ENCODE results near the gene DNMT3B.

The DNMT3B gene

DNA sequence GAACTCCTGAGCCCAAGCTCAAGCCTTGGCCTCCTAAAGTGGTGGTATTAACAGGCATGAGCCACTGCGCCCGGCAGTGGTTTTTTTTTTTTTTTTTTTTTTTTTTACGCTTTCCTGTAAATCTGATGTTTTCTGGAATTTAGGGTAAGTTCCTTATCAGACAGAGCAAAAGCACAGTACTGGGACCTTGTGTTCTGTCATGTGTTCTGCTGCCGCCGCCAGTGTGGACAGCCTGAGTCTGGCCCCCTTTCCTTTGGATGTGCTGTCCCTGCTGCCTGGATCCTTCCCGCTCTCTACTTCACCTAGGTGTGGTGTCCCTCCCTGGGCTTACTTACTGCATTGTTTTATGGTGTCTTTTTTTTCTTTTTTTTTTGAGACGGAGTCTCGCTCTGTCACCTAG lies 11.7 kb downstream of the DNMT3B start:
- DNase-seq (ENCODE audit: low spot score in 2 of 2) = no peak
- H3K9me3 Mint-ChIP-seq = no peaks in the 10 kb centered on the region
- H3K27ac Mint-ChIP-seq = no peak overlapping the region
- no peak overlapping the region for H3K4me3 Mint-ChIP-seq
- H3K4me1 Mint-ChIP-seq = no peaks in the 10 kb centered on the region
- ATAC-seq (ENCODE audit: low read depth) = no peak
- H3K36me3 Mint-ChIP-seq = no peaks in the 10 kb centered on the region
- H3K27me3 Mint-ChIP-seq = no peaks in the 10 kb centered on the region

GRCh38 chr20:32775336-32775991 lies 13.3 kb downstream of the DNMT3B start:
- no peak for ATAC-seq (ENCODE audit: low read depth)
- DNase-seq (ENCODE audit: low spot score in 2 of 2) = no peak
- no peaks in the 10 kb centered on the region for H3K4me1 Mint-ChIP-seq
- no peaks in the 10 kb centered on the region for H3K36me3 Mint-ChIP-seq
- H3K4me3 Mint-ChIP-seq = no peak overlapping the region
- no peaks in the 10 kb centered on the region for H3K27me3 Mint-ChIP-seq
- no peaks in the 10 kb centered on the region for H3K9me3 Mint-ChIP-seq
- H3K27ac Mint-ChIP-seq = no peak overlapping the region

DNA sequence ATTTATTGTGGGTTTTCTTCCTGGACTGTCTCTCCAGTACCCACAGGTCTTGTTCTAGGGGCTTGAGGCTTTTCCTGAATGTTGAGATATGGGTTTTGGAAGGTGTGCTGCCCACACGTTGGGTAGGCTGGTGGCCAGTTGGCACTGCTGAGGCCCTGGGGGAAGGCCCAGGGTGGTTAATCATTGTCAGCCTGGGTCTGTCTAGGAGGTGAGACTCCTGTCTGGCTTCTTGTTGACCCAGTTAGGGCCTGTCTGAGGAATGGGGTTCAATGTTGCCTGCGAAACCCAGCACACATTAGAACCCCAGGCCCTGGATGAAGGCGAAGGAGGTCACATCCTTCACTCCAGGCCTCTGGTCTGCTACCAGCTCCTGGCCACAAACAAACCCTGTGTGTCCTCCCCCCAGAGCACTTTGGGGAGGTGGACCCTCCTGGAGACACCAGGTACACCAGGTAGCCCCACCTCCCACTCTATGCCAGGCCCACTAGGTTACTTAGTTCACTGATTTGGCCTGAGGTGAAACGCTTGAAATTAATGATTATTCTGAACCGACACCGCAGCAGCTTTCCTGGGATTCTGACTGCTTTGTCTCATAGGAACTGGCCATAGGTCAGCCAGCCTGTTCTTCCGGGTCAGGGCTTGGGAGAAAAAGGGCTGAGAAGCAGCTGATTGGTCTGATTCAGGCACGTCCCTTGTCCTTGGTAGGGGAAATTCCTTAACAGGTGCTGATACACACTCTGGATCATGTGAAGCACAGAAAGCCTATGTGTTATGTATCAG lies 15.2 kb downstream of the DNMT3B start:
- Mint-ChIP-seq H3K36me3 (no peaks in the 10 kb centered on the region), H3K4me3 (no peak overlapping the region), H3K27ac (no peak overlapping the region), H3K27me3 (no peaks in the 10 kb centered on the region), H3K9me3 (no peaks in the 10 kb centered on the region), H3K4me1 (peaks cover 2% of the 10 kb centered on the region)
- ATAC-seq (ENCODE audit: low read depth) (no peak), DNase-seq (ENCODE audit: low spot score in 2 of 2) (no peak)

GRCh38 chr20:32779500-32780211 lies 17.5 kb downstream of the DNMT3B start:
- H3K27ac Mint-ChIP-seq = no peak overlapping the region

GRCh38 chr20:32780278-32780677 lies 18.1 kb downstream of the DNMT3B start:
- H3K27me3 Mint-ChIP-seq = no peaks in the 10 kb centered on the region
- H3K4me1 Mint-ChIP-seq = peaks cover 2% of the 10 kb centered on the region
- no peak for ATAC-seq (ENCODE audit: low read depth)

More at GRCh38 chr20:32779500-32780211, 17.5 kb downstream of the DNMT3B start:
- ATAC-seq (ENCODE audit: low read depth) (no peak), DNase-seq (ENCODE audit: low spot score in 2 of 2) (no peak)
- no peak overlapping the region for H3K4me3 Mint-ChIP-seq
- H3K4me1 Mint-ChIP-seq = peaks cover 2% of the 10 kb centered on the region
- H3K9me3 Mint-ChIP-seq = no peaks in the 10 kb centered on the region
- no peaks in the 10 kb centered on the region for H3K36me3 Mint-ChIP-seq
- no peaks in the 10 kb centered on the region for H3K27me3 Mint-ChIP-seq

GRCh38 chr20:32780749-32781655 lies 18.8 kb downstream of the DNMT3B start:
- no peak overlapping the region for H3K27ac Mint-ChIP-seq

More at GRCh38 chr20:32780278-32780677, 18.1 kb downstream of the DNMT3B start:
- no peak for DNase-seq (ENCODE audit: low spot score in 2 of 2)
- Mint-ChIP-seq H3K4me3 (no peak overlapping the region), H3K9me3 (no peaks in the 10 kb centered on the region), H3K27ac (no peak overlapping the region), H3K36me3 (no peaks in the 10 kb centered on the region)

GRCh38 chr20:32784369-32785080 lies 22.3 kb downstream of the DNMT3B start:
- Mint-ChIP-seq H3K4me3 (no peak overlapping the region), H3K27me3 (no peaks in the 10 kb centered on the region), H3K4me1 (peaks cover 2% of the 10 kb centered on the region), H3K27ac (no peak overlapping the region), H3K9me3 (no peaks in the 10 kb centered on the region), H3K36me3 (no peaks in the 10 kb centered on the region)
- DNase-seq (ENCODE audit: low spot score in 2 of 2) = no peak
- ATAC-seq (ENCODE audit: low read depth) = no peak

More at GRCh38 chr20:32780749-32781655, 18.8 kb downstream of the DNMT3B start:
- H3K4me1 Mint-ChIP-seq = peaks cover 2% of the 10 kb centered on the region
- no peaks in the 10 kb centered on the region for H3K9me3 Mint-ChIP-seq
- no peaks in the 10 kb centered on the region for H3K36me3 Mint-ChIP-seq
- no peak overlapping the region for H3K4me3 Mint-ChIP-seq
- DNase-seq (ENCODE audit: low spot score in 2 of 2) (no peak), ATAC-seq (ENCODE audit: low read depth) (no peak)
- H3K27me3 Mint-ChIP-seq = no peaks in the 10 kb centered on the region

DNA sequence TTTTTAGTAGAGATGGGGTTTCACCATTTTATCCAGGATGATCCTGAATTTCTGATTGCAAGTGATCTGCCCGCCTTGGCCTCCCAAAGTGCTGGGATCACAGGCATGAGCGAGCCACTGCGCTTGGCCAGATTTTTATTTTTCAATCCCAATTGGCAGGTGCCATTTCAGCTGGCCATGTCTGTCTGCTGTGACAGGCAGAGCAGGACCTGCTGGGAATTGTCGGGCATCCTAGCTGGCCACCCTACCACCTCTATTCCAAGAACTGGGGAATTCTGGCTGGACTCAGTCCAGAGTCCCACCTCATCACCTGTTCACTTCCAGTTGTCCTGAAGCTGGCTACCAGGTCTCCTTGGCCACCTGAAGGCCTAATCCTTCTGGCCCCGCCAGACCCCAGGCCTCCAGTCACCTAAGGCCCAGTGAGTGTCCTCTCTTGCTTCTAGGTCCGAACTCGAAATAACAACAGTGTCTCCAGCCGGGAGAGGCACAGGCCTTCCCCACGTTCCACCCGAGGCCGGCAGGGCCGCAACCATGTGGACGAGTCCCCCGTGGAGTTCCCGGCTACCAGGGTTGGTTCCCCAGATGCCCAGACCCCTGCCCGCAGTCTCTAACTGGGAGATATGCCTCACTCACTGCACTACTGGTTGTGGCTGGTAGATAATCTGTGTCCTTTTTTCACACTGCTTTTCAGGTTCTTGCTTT lies 24.0 kb downstream of the DNMT3B start:
- Mint-ChIP-seq H3K27me3 (no peaks in the 10 kb centered on the region), H3K4me3 (no peak overlapping the region), H3K36me3 (no peaks in the 10 kb centered on the region), H3K9me3 (no peaks in the 10 kb centered on the region), H3K27ac (no peak overlapping the region), H3K4me1 (peaks cover 5% of the 10 kb centered on the region)
- DNase-seq (ENCODE audit: low spot score in 2 of 2) (no peak), ATAC-seq (ENCODE audit: low read depth) (no peak)

GRCh38 chr20:32787168-32787567 lies 25.0 kb downstream of the DNMT3B start:
- DNase-seq (ENCODE audit: low spot score in 2 of 2) (no peak), ATAC-seq (ENCODE audit: low read depth) (no peak)
- Mint-ChIP-seq H3K9me3 (no peaks in the 10 kb centered on the region), H3K4me3 (no peak overlapping the region), H3K27me3 (no peaks in the 10 kb centered on the region), H3K36me3 (no peaks in the 10 kb centered on the region), H3K27ac (no peak overlapping the region), H3K4me1 (peaks cover 6% of the 10 kb centered on the region)

DNA sequence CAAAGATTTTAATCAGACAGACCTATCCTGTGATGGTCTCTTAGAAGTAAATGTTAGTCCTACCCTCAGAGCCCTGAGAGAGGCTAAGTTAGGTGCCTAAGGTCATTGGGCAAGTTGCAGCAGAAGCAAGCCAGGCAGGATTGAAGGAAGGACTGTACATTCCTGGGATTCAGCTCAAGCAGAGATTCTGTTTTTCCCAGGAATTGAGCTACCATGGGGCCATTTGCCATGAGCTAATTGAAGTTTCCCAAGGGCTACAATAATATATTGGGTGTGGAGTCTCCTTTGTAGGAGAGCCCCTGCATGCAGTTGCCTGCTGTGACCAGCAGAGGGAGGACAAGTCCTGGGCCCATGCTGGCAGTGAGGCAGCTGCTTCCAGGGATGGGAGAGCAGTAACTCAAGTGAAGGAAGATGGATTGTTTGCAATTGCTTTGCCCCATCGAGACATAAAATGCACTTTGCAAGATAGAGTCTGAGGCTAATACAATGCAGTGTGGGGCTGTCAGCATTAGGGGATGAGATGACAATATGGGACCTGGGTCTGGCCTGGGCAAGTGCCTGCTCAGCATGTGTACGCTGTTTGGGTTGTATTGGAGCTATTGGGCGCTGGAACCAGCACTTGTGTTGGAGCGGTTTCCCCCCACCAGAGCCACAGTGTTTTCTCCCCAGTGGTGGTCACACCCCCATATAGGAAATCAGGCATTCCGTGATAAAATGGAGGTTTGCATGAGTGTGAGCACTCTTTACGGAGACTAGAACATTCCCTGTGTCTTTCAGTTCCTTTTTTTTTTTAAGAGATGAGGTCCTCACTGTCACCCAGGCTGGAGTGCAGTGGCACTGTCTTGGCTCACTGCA lies 27.9 kb downstream of the DNMT3B start:
- Mint-ChIP-seq H3K27ac (no peak overlapping the region), H3K27me3 (no peaks in the 10 kb centered on the region), H3K4me3 (no peak overlapping the region), H3K4me1 (peaks cover 11% of the 10 kb centered on the region), H3K36me3 (no peaks in the 10 kb centered on the region), H3K9me3 (no peaks in the 10 kb centered on the region)
- ATAC-seq (ENCODE audit: low read depth) (peak; percentile 77), DNase-seq (ENCODE audit: low spot score in 2 of 2) (peak; percentile 62 to 68)

- Mint-ChIP-seq H3K36me3 (no peaks in the 10 kb centered on the region), H3K27ac (no peak overlapping the region)
- no peak for ATAC-seq (ENCODE audit: low read depth)
These were observed 28.5 kb downstream of the DNMT3B start for GRCh38 chr20:32790751-32791057.

DNA sequence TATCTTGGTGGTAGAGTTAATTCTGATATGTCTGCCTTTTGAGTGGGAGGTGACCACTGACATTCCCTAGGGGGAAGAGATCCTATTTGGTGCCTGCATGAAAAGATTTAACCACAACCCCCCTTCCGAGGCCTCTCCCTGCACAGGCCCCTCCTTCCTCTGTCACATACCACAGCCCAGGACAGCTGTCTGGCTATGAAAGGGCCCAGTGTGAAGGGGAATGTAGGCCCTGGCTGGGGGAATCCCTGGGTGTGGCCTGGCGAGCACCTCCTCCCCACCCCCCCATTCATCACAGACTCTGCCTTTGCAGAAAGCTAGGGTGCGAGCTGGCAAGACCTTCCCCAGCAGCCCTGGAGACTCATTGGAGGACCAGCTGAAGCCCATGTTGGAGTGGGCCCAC lies 30.1 kb downstream of the DNMT3B start:
- Mint-ChIP-seq H3K27ac (no peak overlapping the region), H3K27me3 (no peaks in the 10 kb centered on the region), H3K36me3 (no peaks in the 10 kb centered on the region), H3K4me3 (no peak overlapping the region), H3K4me1 (peaks cover 11% of the 10 kb centered on the region), H3K9me3 (no peaks in the 10 kb centered on the region)
- ATAC-seq (ENCODE audit: low read depth) (peak; percentile 82), DNase-seq (ENCODE audit: low spot score in 2 of 2) (peak in 1 of 2 donors; percentile 24)

More at GRCh38 chr20:32790751-32791057, 28.5 kb downstream of the DNMT3B start:
- Mint-ChIP-seq H3K27me3 (no peaks in the 10 kb centered on the region), H3K9me3 (no peaks in the 10 kb centered on the region), H3K4me1 (peaks cover 11% of the 10 kb centered on the region), H3K4me3 (no peak overlapping the region)
- DNase-seq (ENCODE audit: low spot score in 2 of 2) = no peak

All from memory B cell (primary cell).